OCI-LY7 (cell line): ENCODE measurements around the gene MAML3. TPM values are rescaled to one million over a fixed set of nuclear protein-coding genes. Genes with fewer than 3 reads are reported as not detected.

ENCODE experiments used
- BruUV-seq: library from RNA; stranded (reverse); fragments of 400-500 nt; replicated peaks from 2 replicates; lab custom pipeline; 2021; lab: Mats Ljungman, UMichigan
- CTCF ChIA-PET: fragments of 300-600 bp; sonication (Branson Sonifier 250); formaldehyde crosslinking; loops from one replicate; lab custom pipeline; 2022; ENCODE audit warnings: antibody characterized with exemption; ENCODE audit not compliant: unreplicated experiment; lab: Charles Lee
- POLR2A ChIA-PET: fragments of 300-600 bp; sonication (Branson Sonifier 250); formaldehyde crosslinking; loops from one replicate; lab custom pipeline; 2022; ENCODE audit warnings: antibody characterized with exemption; lab: Charles Lee
- DNase-seq: peaks from one replicate; pipeline ENCODE4 v3.0.0-alpha.2; 2015; ENCODE audit warnings: low spot score
- H2AFZ ChIP-seq: fragments of 200-600 bp; sonication (generic), shearing (Covaris generic); 2 replicates; pipeline ENCODE4 v1.6.1; 2014; ENCODE audit warnings: mild to moderate bottlenecking, antibody characterized with exemption, low read length, moderate library complexity
- H3K27ac ChIP-seq: fragments of 200-600 bp; sonication (generic); 2 replicates; pipeline ENCODE4 v1.5.1; 2014; ENCODE audit warnings: mixed run types, low read depth, mild to moderate bottlenecking, moderate library complexity, low read length, inconsistent platforms; ENCODE audit not compliant: poor library complexity, severe bottlenecking
- H3K36me3 ChIP-seq: fragments of 200-600 bp; sonication (generic); 2 replicates; pipeline ENCODE4 v1.6.1; 2014; ENCODE audit warnings: mild to moderate bottlenecking, antibody characterized with exemption, low read length, moderate library complexity, mixed read lengths; ENCODE audit not compliant: insufficient read depth
- H3K4me1 ChIP-seq: fragments of 200-600 bp; sonication (generic); 2 replicates; pipeline ENCODE4 v1.5.1; 2014; ENCODE audit warnings: mild to moderate bottlenecking, low read length; ENCODE audit not compliant: insufficient read depth, poor library complexity, severe bottlenecking
- H3K4me2 ChIP-seq: fragments of 200-600 bp; sonication (generic); 2 replicates; pipeline ENCODE4 v1.6.1; 2014; ENCODE audit warnings: mild to moderate bottlenecking, low read length
- H3K4me3 ChIP-seq: fragments of 200-600 bp; sonication (generic); 2 replicates; pipeline ENCODE4 v1.5.1; 2014; ENCODE audit warnings: mild to moderate bottlenecking, low read depth, low read length; ENCODE audit not compliant: poor library complexity, severe bottlenecking
- H3K79me2 ChIP-seq: fragments of 200-600 bp; sonication (generic); 2 replicates; pipeline ENCODE4 v1.6.1; 2016; ENCODE audit warnings: low read depth, mild to moderate bottlenecking, low read length, moderate library complexity, mixed read lengths; ENCODE audit not compliant: insufficient read depth
- H3K9me2 ChIP-seq: fragments of 200-600 bp; sonication (generic); 2 replicates; pipeline ENCODE4 v1.6.1; 2016; ENCODE audit warnings: mild to moderate bottlenecking, low read length, mixed read lengths; ENCODE audit not compliant: insufficient read depth
- H3K9me3 ChIP-seq: fragments of 200-600 bp; sonication (generic); 2 replicates; pipeline ENCODE4 v1.6.1; 2014; ENCODE audit warnings: mild to moderate bottlenecking, mixed run types, low read length, mixed read lengths
- H4K20me1 ChIP-seq: fragments of 200-600 bp; sonication (generic); 2 replicates; pipeline ENCODE4 v1.6.1; 2014; ENCODE audit warnings: mild to moderate bottlenecking, antibody characterized with exemption, low read length, moderate library complexity, mixed read lengths; ENCODE audit not compliant: insufficient read depth
- EZH2phosphoT487 ChIP-seq: fragments of 200-600 bp; sonication (generic); IDR thresholded peaks from 2 replicates; pipeline ENCODE4 v1.6.1; 2018; ENCODE audit warnings: low read depth, borderline replicate concordance, mild to moderate bottlenecking, mixed run types, antibody characterized with exemption, low read length, moderate library complexity, mixed read lengths
- intact Hi-C: fragments of 100-400 bp; cut with micrococcal nuclease; formaldehyde crosslinking; loops from one replicate; pipeline ENCODE4 v1.10.0; 2022; ENCODE audit not compliant: unreplicated experiment
- total RNA-seq, 2 experiments: library from RNA; depleted of rRNA in 1 of 2; stranded (reverse); fragments of >200 nt in 1 of 2; shearing (Covaris generic) in 1 of 2; gene quantifications; 2 replicates each; pipeline ENCODE4 v1.2.3, GENCODE V29; 2014 to 2022
- TF ChIP-seq, protein P1 (sequence below): fragments of 200-600 bp; sonication (generic); conservative IDR thresholded peaks from 2 replicates; pipeline ENCODE4 v1.5.1; 2014; ENCODE audit warnings: mild to moderate bottlenecking, antibody characterized with exemption, low read length, moderate library complexity, mixed read lengths

The MAML3 gene
- total RNA-seq, 2 experiments from 2014 or later, result 0.80 to 1.2 TPM

GRCh38 chr4:139802931-139803330, 351.1 kb downstream of the MAML3 start:
- Histone ChIP-seq H3K9me2 (no peaks in the 10 kb centered on the region), H3K79me2 (no peaks in the 10 kb centered on the region), H3K36me3 (no peaks in the 10 kb centered on the region), H3K9me3 (no peaks in the 10 kb centered on the region), H3K4me2 (no peak overlapping the region), H2AFZ (no peak overlapping the region), H3K4me3 (no peak overlapping the region), H3K27ac (no peak overlapping the region), H4K20me1 (no peaks in the 10 kb centered on the region), H3K4me1 (no peaks in the 10 kb centered on the region)
- TF ChIP-seq, protein P1, sequence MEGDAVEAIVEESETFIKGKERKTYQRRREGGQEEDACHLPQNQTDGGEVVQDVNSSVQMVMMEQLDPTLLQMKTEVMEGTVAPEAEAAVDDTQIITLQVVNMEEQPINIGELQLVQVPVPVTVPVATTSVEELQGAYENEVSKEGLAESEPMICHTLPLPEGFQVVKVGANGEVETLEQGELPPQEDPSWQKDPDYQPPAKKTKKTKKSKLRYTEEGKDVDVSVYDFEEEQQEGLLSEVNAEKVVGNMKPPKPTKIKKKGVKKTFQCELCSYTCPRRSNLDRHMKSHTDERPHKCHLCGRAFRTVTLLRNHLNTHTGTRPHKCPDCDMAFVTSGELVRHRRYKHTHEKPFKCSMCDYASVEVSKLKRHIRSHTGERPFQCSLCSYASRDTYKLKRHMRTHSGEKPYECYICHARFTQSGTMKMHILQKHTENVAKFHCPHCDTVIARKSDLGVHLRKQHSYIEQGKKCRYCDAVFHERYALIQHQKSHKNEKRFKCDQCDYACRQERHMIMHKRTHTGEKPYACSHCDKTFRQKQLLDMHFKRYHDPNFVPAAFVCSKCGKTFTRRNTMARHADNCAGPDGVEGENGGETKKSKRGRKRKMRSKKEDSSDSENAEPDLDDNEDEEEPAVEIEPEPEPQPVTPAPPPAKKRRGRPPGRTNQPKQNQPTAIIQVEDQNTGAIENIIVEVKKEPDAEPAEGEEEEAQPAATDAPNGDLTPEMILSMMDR, result no peak
- TF ChIP-seq EZH2phosphoT487, result no peak
- BruUV-seq, result no TSS peak
- intact Hi-C loops, result no loop called here
- DNase-seq, result no peak
- ChIA-PET POLR2A (no interaction called here), CTCF (no interaction called here)

- TF ChIP-seq, protein P1, result no peak
- no peak for TF ChIP-seq EZH2phosphoT487
- no TSS peak for BruUV-seq
- intact Hi-C loops, result no loop called here
- H3K4me3 ChIP-seq, result no peak overlapping the region
- H3K9me2 ChIP-seq, result no peaks in the 10 kb centered on the region
- ChIA-PET POLR2A (no interaction called here), CTCF (no interaction called here)
- H3K79me2 ChIP-seq, result no peaks in the 10 kb centered on the region
- H3K36me3 ChIP-seq, result no peaks in the 10 kb centered on the region
- no peaks in the 10 kb centered on the region for H3K4me1 ChIP-seq
- DNase-seq, result no peak
- no peak overlapping the region for H3K27ac ChIP-seq
- H2AFZ ChIP-seq, result no peak overlapping the region
- H3K4me2 ChIP-seq, result no peak overlapping the region
- no peaks in the 10 kb centered on the region for H3K9me3 ChIP-seq
- no peaks in the 10 kb centered on the region for H4K20me1 ChIP-seq
Measured at GRCh38 chr4:139802488-139802887, 351.5 kb downstream of the MAML3 start.

DNA sequence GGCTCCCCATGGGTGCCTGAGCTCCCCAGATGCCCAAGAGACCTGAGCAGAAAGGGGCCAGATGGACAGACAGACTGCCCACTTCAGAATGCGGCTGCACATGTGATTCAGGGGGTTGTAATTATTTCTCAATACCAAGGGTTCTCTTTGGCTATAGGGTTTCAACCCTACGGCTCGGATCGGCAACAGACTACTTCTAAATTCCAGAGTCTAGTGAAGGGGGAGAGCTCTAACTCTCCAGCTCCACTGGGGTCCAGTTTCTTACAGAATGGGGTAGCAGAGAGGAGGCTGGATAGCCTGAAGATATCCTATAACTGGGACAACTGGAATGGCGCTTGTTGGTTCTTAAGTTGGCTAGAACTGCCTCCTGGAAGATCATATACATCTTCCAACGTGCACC, 352.1 kb downstream of the MAML3 start:
- ChIA-PET POLR2A (no interaction called here), CTCF (no interaction called here)
- Histone ChIP-seq H3K9me2 (no peaks in the 10 kb centered on the region), H3K4me2 (no peak overlapping the region), H4K20me1 (no peaks in the 10 kb centered on the region), H3K79me2 (no peaks in the 10 kb centered on the region), H3K36me3 (no peaks in the 10 kb centered on the region), H3K4me3 (no peak overlapping the region), H3K9me3 (no peaks in the 10 kb centered on the region), H2AFZ (no peak overlapping the region), H3K27ac (no peak overlapping the region), H3K4me1 (no peaks in the 10 kb centered on the region)
- no peak for TF ChIP-seq EZH2phosphoT487
- TF ChIP-seq, protein P1, result no peak
- DNase-seq, result no peak
- intact Hi-C loops, result no loop called here
- no TSS peak for BruUV-seq
